DOHH2 (cell line): ENCODE measurements around the gene LKAAEAR1.

Experiments
- H3F3A ChIP-seq: fragments of 200-600 bp; sonication (generic), shearing (Covaris generic); 2 replicates; pipeline ENCODE4 v1.6.0; 2016; ENCODE audit warnings: antibody characterized with exemption, mild to moderate bottlenecking; ENCODE audit not compliant: control insufficient read depth, insufficient read depth
- H3K27ac ChIP-seq: fragments of 200-600 bp; sonication (generic); 2 replicates; pipeline ENCODE4 v1.5.1; 2014; ENCODE audit warnings: low read depth, mild to moderate bottlenecking, low read length, moderate library complexity
- H3K27me3 ChIP-seq: fragments of 200-600 bp; sonication (generic); 2 replicates; pipeline ENCODE4 v1.6.1; 2014; ENCODE audit warnings: mild to moderate bottlenecking, low read length, mixed read lengths; ENCODE audit not compliant: control insufficient read depth
- H3K36me3 ChIP-seq: fragments of 200-600 bp; sonication (generic); 2 replicates; pipeline ENCODE4 v1.6.1; 2014; ENCODE audit warnings: mild to moderate bottlenecking, low read length, moderate library complexity, mixed read lengths; ENCODE audit not compliant: control insufficient read depth
- H3K4me1 ChIP-seq: fragments of 200-600 bp; sonication (generic); 2 replicates; pipeline ENCODE4 v1.6.1; 2014; ENCODE audit warnings: mild to moderate bottlenecking, low read length, mixed read lengths; ENCODE audit not compliant: control insufficient read depth
- H3K4me2 ChIP-seq: fragments of 200-600 bp; sonication (generic); 2 replicates; pipeline ENCODE4 v1.6.0; 2014; ENCODE audit warnings: mild to moderate bottlenecking, low read length, moderate library complexity
- H3K4me3 ChIP-seq: fragments of 200-600 bp; sonication (generic); 2 replicates; pipeline ENCODE4 v1.5.1; 2014; ENCODE audit warnings: mild to moderate bottlenecking, low read length, mixed read lengths
- H3K79me2 ChIP-seq: fragments of 200-600 bp; sonication (generic); 2 replicates; pipeline ENCODE4 v1.6.1; 2014; ENCODE audit warnings: mild to moderate bottlenecking, low read length, mixed read lengths; ENCODE audit not compliant: control insufficient read depth
- H3K9me2 ChIP-seq: fragments of 200-600 bp; sonication (generic); replicated peaks from 2 replicates; pipeline ENCODE4 v1.6.1; 2014; ENCODE audit warnings: mild to moderate bottlenecking, low read length, mixed read lengths; ENCODE audit not compliant: control insufficient read depth
- H3K9me3 ChIP-seq: fragments of 200-600 bp; sonication (generic); 2 replicates; pipeline ENCODE4 v1.6.1; 2014; ENCODE audit warnings: antibody characterized with exemption, low read length, mixed read lengths; ENCODE audit not compliant: control insufficient read depth, insufficient read depth
- H4K20me1 ChIP-seq: fragments of 200-600 bp; sonication (generic); 2 replicates; pipeline ENCODE4 v1.6.0; 2014; ENCODE audit warnings: low read depth, mild to moderate bottlenecking, antibody characterized with exemption, low read length, moderate library complexity; ENCODE audit not compliant: control insufficient read depth, insufficient read depth
- EZH2phosphoT487 ChIP-seq: fragments of 200-600 bp; sonication (generic); IDR thresholded peaks from 2 replicates; pipeline ENCODE4 v1.6.1; 2017; ENCODE audit warnings: borderline replicate concordance, mild to moderate bottlenecking, antibody characterized with exemption, low read length, moderate library complexity, mixed read lengths
- TF ChIP-seq, protein P1 (sequence below): fragments of 200-600 bp; sonication (generic); IDR thresholded peaks from one replicate; pipeline ENCODE4 v1.5.1; 2014; ENCODE audit warnings: antibody characterized with exemption, mild to moderate bottlenecking, low read depth, low read length; ENCODE audit not compliant: poor library complexity, severe bottlenecking

LKAAEAR1 gene

DNA sequence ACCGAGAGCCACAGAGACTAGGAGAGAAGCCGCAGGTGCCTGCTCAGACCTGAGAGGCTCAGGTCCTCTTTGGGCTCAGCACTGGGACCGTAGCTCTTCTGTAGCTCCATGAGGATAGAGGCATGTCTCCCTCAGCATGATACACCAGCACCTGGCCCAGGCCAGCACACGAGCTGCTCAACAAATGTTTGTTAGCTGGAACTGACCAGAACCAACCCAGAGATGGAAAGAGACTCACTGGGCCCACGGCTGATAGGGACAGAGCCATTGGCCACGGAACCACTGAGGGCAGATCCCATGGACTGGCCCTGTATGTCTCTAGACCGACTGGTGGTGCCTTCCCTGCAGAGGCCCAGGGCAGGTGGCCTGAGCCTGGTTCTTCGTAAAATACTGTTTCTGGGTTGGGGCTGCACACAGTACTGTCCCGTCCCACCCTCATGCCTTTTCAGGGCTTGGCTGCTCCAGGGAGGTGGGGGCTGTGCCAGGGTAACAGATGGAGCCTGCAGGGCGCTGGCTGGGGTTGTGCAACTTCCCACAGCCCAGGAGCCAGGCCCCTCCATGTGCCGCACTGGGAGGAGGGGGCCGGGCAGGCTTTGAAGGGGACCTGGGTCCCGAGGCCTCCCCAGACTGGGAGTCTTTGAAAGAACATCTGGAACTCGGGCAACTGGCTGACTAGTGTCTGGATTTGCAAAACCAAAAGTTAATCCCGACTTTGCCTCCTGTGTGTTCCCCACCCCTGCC is 43.0 kb downstream of the LKAAEAR1 start:
- Histone ChIP-seq H3K36me3 (no peaks in the 10 kb centered on the region), H3K4me1 (peaks cover 63% of the 10 kb centered on the region), H4K20me1 (no peaks in the 10 kb centered on the region), H3K27ac (peak overlapping the region; percentile 37), H3F3A (peaks cover 19% of the 10 kb centered on the region), H3K79me2 (no peaks in the 10 kb centered on the region), H3K9me3 (no peaks in the 10 kb centered on the region), H3K4me3 (peak overlapping the region; percentile 74), H3K9me2 (no peaks in the 10 kb centered on the region), H3K4me2 (peak overlapping the region; percentile 85), H3K27me3 (no peaks in the 10 kb centered on the region)
- TF ChIP-seq, protein P1, sequence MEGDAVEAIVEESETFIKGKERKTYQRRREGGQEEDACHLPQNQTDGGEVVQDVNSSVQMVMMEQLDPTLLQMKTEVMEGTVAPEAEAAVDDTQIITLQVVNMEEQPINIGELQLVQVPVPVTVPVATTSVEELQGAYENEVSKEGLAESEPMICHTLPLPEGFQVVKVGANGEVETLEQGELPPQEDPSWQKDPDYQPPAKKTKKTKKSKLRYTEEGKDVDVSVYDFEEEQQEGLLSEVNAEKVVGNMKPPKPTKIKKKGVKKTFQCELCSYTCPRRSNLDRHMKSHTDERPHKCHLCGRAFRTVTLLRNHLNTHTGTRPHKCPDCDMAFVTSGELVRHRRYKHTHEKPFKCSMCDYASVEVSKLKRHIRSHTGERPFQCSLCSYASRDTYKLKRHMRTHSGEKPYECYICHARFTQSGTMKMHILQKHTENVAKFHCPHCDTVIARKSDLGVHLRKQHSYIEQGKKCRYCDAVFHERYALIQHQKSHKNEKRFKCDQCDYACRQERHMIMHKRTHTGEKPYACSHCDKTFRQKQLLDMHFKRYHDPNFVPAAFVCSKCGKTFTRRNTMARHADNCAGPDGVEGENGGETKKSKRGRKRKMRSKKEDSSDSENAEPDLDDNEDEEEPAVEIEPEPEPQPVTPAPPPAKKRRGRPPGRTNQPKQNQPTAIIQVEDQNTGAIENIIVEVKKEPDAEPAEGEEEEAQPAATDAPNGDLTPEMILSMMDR = no peak

DNA sequence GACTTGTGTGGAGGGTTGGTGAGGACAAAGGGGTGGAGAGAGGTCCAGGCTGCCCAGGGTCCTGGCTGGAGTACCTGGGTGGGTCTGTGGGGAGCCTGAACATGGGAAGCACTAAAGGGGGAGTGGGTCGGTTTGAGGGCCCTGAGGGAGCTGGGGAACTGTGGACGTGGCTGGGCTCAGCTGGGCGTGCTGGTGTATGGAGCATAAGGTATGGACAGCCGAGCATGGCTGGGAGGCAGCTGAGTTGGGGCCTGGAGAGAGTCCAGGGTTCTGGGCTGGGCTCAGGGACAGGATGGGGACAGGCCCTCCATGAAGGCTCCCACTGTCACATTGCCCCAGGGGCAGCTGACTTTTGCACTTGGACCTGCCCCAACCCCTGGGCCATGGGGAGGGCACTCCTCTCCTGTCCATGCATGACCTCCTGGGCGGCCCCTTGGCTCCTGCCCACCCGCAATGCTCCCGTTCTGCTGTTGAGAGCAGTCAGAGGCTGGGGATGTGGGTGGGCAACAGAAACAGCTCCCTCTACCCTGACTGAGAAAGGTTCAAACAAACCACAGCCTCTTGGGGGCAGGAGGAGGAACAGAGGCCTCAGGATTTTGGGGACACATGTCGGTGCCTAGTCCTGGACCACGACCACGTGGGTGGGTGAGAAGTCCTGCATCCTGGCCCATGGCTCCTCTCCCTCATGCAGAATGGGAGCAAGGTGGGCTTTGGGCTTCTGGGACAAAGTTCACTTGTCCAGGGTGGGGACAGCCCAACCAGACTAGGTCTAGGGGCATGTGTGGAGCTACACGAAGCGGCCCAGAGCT is 43.8 kb downstream of the LKAAEAR1 start:
- TF ChIP-seq, protein P1 = no peak
- no peak for TF ChIP-seq EZH2phosphoT487
- peaks cover 5% of the 10 kb centered on the region; the same call in 1 of the 2 replicates for H3K36me3 ChIP-seq
- peaks cover 71% of the 10 kb centered on the region for H3K4me1 ChIP-seq
- H3F3A ChIP-seq = peaks cover 19% of the 10 kb centered on the region
- H3K79me2 ChIP-seq = no peaks in the 10 kb centered on the region
- no peaks in the 10 kb centered on the region for H3K9me2 ChIP-seq
- H3K27me3 ChIP-seq = no peaks in the 10 kb centered on the region
- no peak overlapping the region for H3K27ac ChIP-seq
- H3K9me3 ChIP-seq = no peaks in the 10 kb centered on the region
- no peaks in the 10 kb centered on the region for H4K20me1 ChIP-seq
- peak overlapping the region; percentile 85; the same call in 1 of the 2 replicates for H3K4me2 ChIP-seq
- no peak overlapping the region for H3K4me3 ChIP-seq

DNA sequence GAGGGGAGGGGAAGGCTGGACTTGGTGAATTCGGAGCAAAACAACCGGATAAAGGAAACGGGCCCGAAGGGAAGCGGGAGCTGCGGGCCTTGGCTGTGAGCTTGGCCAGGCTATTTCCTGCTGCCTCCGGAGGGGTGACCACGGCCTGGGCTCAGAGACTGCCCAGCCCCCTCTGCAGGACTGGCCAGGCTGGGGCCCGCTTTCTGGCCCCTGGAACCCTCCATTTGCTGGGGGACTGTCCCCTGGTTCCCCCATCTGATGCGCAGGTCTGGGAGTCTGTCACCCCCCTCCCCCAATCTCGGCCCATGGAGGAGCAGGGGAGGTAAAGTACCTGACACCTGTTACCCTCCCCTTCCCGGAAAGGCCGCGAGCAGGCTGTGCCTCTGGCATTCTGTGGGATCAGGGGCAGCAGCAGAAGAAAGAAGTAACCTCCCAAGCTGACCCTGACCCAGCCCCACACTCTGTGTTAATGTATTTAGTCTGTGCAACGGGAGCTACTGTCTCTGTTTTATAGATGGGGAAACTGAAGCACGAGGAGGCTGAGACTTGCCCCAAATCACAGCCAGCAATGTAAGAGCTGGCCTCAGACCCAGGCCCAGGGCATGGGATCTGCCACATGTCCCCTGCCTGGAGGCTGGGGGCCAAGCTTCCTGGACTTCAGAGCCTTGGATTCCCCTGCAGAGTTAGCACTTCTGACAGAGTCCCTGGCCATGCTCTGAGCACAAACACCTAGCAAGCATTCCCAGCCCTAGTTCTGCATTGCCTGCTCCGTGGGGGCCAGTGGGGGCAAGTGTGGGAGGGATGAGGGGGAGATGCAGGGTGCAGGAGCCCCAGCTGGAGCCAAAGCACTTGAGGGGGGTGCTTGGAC is 44.7 kb downstream of the LKAAEAR1 start:
- Histone ChIP-seq H4K20me1 (no peaks in the 10 kb centered on the region), H3K9me2 (no peaks in the 10 kb centered on the region), H3K4me1 (peaks cover 76% of the 10 kb centered on the region), H3K9me3 (no peaks in the 10 kb centered on the region), H3F3A (peaks cover 26% of the 10 kb centered on the region), H3K27ac (peak overlapping the region; percentile 70), H3K36me3 (peaks cover 13% of the 10 kb centered on the region), H3K4me3 (peak overlapping the region; percentile 74), H3K27me3 (no peaks in the 10 kb centered on the region), H3K79me2 (no peaks in the 10 kb centered on the region), H3K4me2 (peak overlapping the region; percentile 84)
- no peak for TF ChIP-seq EZH2phosphoT487
- TF ChIP-seq, protein P1 = no peak
